ENCODE data around the gene SLC36A3.

SLC36A3 gene

GRCh38 chr5:151298063-151298855 lies 5.3 kb downstream of the SLC36A3 start:
- no peak for DNase-seq (ENCODE audit: low read depth in 3 of 3)

- DNase-seq (ENCODE audit: low read depth in 3 of 3) = no peak
Observed at GRCh38 chr5:151296974-151297373, 6.6 kb downstream of the SLC36A3 start.

DNA sequence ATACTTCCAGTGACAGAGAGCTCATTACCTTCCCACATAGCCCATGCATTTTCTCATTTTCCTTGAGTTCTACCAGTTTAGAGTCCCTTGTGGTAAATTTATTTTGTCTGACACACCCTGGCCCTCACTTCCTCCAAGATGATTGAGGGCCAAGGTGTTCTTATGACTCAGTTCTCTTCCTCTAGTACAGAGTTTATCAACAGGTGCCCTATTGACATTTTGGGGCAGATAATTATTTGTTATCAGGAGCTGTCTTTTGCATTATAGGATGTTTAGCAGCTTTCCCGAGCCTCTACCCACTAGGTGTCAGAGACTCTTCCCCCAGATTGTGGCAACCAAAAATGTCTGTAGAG lies 7.1 kb downstream of the SLC36A3 start:
- no peak for DNase-seq (ENCODE audit: low read depth in 3 of 3)

DNA sequence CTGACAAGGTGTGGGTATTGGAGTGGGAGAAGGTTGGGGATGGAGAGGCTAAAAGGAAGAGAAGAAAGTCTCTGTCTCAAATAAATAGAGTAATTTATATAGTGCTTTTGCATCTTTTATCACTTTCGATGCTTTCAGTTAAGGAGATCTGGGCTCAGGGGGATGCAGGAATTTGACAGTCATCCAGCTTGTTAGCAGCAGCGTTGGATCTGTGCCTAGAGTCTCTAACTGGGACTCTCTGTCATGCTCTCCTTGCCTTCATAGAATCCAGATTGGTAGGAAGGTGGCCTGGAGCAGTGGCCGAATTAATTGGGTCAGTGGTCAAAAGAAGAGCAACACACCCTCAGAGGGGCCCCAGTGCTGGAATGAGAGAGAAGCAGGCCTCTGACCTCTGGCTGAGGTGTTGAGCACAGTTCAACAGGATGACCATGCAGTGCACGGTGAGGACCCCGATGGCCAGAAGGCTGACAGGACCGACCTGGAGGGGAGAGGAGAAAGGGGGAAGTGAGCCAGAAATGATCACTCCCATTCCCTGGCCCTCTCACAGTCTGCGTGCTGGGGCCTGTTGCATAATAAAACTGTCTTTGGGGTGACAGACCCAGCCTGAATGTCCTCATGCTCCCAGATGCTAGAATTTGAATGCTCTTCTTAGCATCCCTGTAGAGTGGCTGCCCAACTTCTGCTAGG lies 7.6 kb downstream of the SLC36A3 start:
- DNase-seq (ENCODE audit: low read depth in 3 of 3) = no peak

DNA sequence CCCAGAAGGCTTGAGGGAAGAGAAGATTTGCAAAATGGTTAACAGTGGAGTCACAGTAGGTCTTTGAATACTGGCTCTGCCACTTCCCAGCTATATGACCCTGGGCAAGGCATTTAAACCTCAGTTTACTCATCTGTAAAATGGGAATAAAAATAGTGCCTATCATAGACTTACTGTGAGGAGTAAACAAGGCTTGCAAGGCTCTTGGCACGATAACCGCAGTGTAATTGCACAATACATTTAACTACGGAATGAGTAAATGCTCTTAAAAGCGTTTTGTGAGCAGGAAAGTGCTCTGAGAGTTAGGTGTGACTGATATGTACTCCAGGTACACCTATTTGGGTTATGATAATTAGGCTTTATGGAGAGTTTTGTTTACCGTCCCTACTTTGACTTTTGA lies 8.4 kb downstream of the SLC36A3 start:
- DNase-seq (ENCODE audit: low read depth in 3 of 3) = no peak

DNA sequence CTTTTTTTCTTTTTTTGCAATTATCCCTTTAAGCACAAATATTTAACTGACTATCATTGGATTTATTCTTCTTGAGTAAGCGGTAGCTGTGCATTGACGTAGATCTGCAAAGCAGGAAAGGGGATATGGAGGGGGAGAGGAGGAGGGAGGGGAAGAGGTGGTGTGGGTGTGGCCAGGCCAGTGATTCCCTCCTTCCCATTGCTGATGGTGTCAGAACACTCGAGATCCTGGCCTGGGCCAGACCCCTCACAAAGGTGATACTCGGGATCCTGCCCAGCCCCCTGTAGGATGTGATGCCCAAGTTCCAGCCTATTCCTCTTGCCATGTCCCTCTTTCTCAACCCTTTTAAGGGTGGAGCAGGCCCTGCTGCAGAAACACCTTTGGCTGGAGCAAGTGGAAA lies 9.9 kb downstream of the SLC36A3 start:
- no peak for DNase-seq (ENCODE audit: low read depth in 3 of 3)

DNA sequence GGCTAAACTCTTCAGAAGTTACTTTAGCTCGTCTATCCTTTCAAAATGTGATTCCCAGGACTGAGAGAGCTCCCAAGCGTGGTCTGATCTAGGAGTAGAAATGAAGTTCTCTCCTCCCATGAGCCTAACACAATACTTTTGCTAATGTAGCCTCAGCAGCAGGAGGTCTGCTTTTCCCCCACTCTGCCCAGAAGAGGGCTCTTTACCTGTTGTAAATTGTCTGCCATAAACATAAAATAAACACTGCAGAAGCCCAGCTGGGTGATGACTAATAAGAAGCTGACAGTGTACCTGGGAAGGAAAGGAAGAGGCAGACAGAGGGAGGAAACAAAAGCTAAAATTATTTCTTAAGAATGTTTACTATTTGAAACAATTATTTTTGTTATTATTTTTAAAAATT lies 15.4 kb downstream of the SLC36A3 start:
- DNase-seq (ENCODE audit: low read depth in 3 of 3) = no peak

GRCh38 chr5:151286246-151286645 lies 17.3 kb downstream of the SLC36A3 start:
- DNase-seq (ENCODE audit: low read depth in 3 of 3) = no peak

- DNase-seq (ENCODE audit: low read depth in 3 of 3) = no peak
Observed at GRCh38 chr5:151285683-151286082, 17.9 kb downstream of the SLC36A3 start.

DNA sequence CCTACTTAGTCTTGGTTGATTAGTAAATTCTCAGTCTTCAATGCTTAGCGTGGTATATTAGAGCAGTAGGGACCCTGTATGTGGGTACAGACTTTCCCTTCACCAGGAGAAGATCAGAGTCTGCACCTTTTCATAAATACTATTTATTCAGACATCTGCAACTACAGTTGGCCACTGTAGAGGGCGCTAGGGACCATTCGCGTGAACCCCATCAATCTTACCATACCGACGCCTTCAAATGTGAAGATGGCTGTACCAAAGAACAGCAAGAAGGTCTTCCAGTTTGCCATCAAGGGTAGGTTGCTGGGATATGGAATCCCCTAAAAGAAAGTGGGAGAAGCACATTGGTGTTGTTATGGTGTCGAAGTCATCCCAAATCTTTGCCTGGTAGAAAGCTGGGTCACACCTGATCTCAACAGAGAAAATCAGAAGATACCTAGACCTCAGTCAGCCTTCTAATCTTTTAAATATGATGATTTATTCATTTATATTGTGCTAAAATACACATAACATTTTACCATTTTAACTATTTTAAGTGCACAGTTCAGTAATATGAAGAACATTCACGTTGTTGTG lies 19.1 kb downstream of the SLC36A3 start:
- no peak for DNase-seq (ENCODE audit: low read depth in 3 of 3)

- DNase-seq (ENCODE audit: low read depth in 3 of 3) = no peak
Observed at GRCh38 chr5:151283120-151283825, 20.3 kb downstream of the SLC36A3 start.

GRCh38 chr5:151281001-151281639 lies 22.4 kb downstream of the SLC36A3 start:
- DNase-seq (ENCODE audit: low read depth in 3 of 3) = no peak

GRCh38 chr5:151280443-151280842 lies 23.1 kb downstream of the SLC36A3 start:
- no peak for DNase-seq (ENCODE audit: low read depth in 3 of 3)

- no peak for DNase-seq (ENCODE audit: low read depth in 3 of 3)
Observed at GRCh38 chr5:151278845-151279244, 24.7 kb downstream of the SLC36A3 start.

DNA sequence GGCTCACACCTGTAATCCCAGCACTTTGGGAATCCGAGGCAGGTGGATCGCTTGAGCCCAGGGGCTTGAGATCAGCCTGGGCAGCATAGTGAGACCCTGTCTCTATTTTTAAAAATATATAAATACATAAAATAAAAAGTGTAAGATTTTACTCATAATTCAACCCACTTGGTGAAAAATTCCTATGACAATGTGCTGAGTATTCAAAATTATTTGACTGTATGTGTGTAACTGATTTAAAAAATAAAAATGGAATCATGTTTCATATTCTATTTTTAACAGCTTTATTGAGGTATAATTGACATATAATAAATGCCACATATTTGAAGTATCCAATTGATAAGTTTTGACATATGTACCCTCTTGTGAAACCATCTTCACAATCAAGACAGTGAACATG lies 27.8 kb downstream of the SLC36A3 start:
- DNase-seq (ENCODE audit: low read depth in 3 of 3) = no peak

GRCh38 chr5:151274666-151275065 lies 28.9 kb downstream of the SLC36A3 start:
- DNase-seq (ENCODE audit: low read depth in 3 of 3) = no peak

- no peak for DNase-seq (ENCODE audit: low read depth in 3 of 3)
Observed at GRCh38 chr5:151271336-151271735, 32.2 kb downstream of the SLC36A3 start.

DNA sequence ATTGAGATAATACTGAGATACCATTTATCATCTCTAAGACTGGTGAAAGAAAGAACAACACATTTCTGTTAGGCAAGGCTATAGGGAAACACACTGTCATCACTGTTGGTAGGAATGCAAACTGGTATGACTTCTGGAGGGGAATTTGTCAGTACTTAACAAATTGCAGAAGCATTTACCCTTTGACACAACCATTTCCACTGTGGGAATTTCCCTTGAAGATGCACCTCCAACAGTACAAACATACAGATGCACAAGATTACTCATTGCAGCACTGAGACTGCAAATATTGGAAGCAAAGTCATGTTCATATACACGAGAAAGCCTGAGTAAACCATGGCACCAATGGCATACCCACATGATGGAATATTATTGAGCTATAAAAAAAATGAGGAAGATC lies 33.0 kb downstream of the SLC36A3 start:
- no peak for DNase-seq (ENCODE audit: low read depth in 3 of 3)

GRCh38 chr5:151267491-151268260 lies 35.9 kb downstream of the SLC36A3 start:
- DNase-seq (ENCODE audit: low read depth in 3 of 3) = no peak

- DNase-seq (ENCODE audit: low read depth in 3 of 3) = peak in 1 of 3 donors; percentile 16
Observed at GRCh38 chr5:151264113-151264512, 39.5 kb downstream of the SLC36A3 start.

- no peak for DNase-seq (ENCODE audit: low read depth in 3 of 3)
Observed at GRCh38 chr5:151262532-151262931, 41.0 kb downstream of the SLC36A3 start.

Data from stimulated activated CD4-positive, alpha-beta T cell treated with anti-CD3 and anti-CD28 coated beads, TNF-alpha, amount 100 ng/mL, for 48 hours (primary cell).